Fibroblast of peridontal ligament (primary cell): ENCODE data around the gene ZBTB20.
A peak's percentile ranks its signal among the peaks of the same experiment; 100 is the strongest.

Experiments used
- DNase-seq: peaks from one replicate; pipeline ENCODE4 v3.0.0-alpha.2; 2010; ENCODE audit errors: extremely low read depth

ZBTB20 gene

GRCh38 chr3:114333180-114333922, 813.7 kb downstream of the ZBTB20 start:
- no peak for DNase-seq

GRCh38 chr3:114332342-114333179, 814.5 kb downstream of the ZBTB20 start:
- DNase-seq, result no peak

GRCh38 chr3:114331710-114332109, 815.4 kb downstream of the ZBTB20 start:
- DNase-seq, result no peak

- DNase-seq, result no peak
These were observed 816.1 kb downstream of the ZBTB20 start for GRCh38 chr3:114331007-114331406.

- no peak for DNase-seq
These were observed 817.3 kb downstream of the ZBTB20 start for GRCh38 chr3:114329823-114330222.

GRCh38 chr3:114328345-114328744, 818.7 kb downstream of the ZBTB20 start:
- no peak for DNase-seq

- no peak for DNase-seq
These were observed 819.4 kb downstream of the ZBTB20 start for GRCh38 chr3:114327665-114328064.

- no peak for DNase-seq
These were observed 823.4 kb downstream of the ZBTB20 start for GRCh38 chr3:114323546-114324254.

- DNase-seq, result no peak
These were observed 826.8 kb downstream of the ZBTB20 start for GRCh38 chr3:114320246-114320645.

GRCh38 chr3:114319453-114319852, 827.6 kb downstream of the ZBTB20 start:
- peak; percentile 42 for DNase-seq

GRCh38 chr3:114318295-114318694, 828.8 kb downstream of the ZBTB20 start:
- DNase-seq, result no peak

- no peak for DNase-seq
These were observed 832.8 kb downstream of the ZBTB20 start for GRCh38 chr3:114314282-114314681.

- DNase-seq, result no peak
These were observed 833.7 kb downstream of the ZBTB20 start for GRCh38 chr3:114313426-114313825.

GRCh38 chr3:114310695-114311094, 836.4 kb downstream of the ZBTB20 start:
- DNase-seq, result no peak

- no peak for DNase-seq
These were observed 838.3 kb downstream of the ZBTB20 start for GRCh38 chr3:114308830-114309229.

- no peak for DNase-seq
These were observed 838.7 kb downstream of the ZBTB20 start for GRCh38 chr3:114308377-114308776.

GRCh38 chr3:114307832-114308231, 839.3 kb downstream of the ZBTB20 start:
- DNase-seq, result no peak

- DNase-seq, result no peak
These were observed 839.8 kb downstream of the ZBTB20 start for GRCh38 chr3:114307222-114307830.

GRCh38 chr3:114299941-114300624, 847.0 kb downstream of the ZBTB20 start:
- DNase-seq, result no peak

GRCh38 chr3:114299421-114299820, 847.7 kb downstream of the ZBTB20 start:
- no peak for DNase-seq

GRCh38 chr3:114295946-114296345, 851.1 kb downstream of the ZBTB20 start:
- no peak for DNase-seq
